COLO668 (cell line): ENCODE data around the gene FREM1.
A peak's percentile ranks its signal among the peaks of the same experiment; 100 is the strongest.

Experiments
- DNase-seq: peaks from one replicate; lab custom pipeline; 2025; ENCODE audit not compliant: unreplicated experiment; lab: John Stamatoyannopoulos, UW

The FREM1 gene

DNA sequence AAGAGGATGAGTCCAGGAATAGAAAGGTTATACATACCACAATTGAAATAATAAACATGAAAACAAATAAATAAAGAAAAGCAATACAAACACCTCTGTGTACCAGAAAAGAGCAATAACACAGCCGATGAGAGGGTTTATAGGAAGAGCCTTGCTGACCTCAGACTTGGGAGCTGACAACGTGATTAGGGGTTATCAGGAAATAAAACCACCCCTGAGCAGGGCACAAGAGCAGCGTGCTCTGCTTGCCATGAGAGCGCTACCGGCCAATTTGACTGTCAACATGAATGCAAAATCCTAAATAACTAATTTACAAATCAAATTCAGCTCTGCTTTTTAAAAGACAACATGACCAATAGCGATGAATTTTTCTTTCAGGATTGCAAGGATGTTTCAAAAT is 2.6 kb upstream of the FREM1 start:
- no peak for DNase-seq

DNA sequence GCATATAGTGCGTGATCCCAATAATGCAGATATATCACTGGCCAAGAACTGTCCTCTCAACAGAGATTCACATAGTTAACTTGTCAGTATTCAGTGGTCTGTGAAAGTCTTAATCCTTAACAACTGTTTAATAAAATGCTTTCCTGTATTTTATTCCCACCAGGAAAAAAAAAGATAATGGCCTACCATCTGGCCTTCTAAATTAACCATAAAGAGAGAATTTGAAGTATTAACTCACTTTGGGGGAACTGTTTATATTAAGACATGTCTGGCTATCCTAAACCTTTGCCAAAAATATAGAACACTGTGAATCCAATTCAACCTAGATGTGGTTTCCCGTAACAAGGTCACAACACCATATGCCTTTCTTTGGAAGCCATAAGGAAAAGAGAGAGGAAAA is 818 bp upstream of the FREM1 start:
- DNase-seq, result no peak

- DNase-seq, result no peak
Measured at GRCh38 chr9:14909601-14909960, 647 bp downstream of the FREM1 start.

DNA sequence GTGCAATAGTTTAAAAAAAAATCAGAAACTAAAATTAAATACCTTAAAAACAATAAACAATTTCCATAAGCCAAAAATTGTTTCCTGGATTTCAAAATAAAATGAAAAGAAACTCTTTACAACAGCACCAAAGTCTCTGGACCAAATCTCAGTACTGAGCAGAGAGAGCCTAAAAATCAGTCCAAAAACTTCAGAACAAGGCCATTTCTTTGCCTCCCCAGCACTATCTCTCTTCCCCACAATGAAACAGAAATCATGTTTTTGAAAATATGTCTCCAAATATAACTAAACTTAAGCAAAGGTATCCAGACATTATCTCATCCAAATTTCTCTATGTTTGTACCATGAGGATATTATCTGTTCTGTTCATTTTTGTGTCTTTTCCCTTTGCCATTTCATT is 1.0 kb downstream of the FREM1 start:
- DNase-seq, result no peak

GRCh38 chr9:14908295-14909180 is 1.7 kb downstream of the FREM1 start:
- DNase-seq, result peak; percentile 54

GRCh38 chr9:14907696-14908095 is 2.5 kb downstream of the FREM1 start:
- no peak for DNase-seq

DNA sequence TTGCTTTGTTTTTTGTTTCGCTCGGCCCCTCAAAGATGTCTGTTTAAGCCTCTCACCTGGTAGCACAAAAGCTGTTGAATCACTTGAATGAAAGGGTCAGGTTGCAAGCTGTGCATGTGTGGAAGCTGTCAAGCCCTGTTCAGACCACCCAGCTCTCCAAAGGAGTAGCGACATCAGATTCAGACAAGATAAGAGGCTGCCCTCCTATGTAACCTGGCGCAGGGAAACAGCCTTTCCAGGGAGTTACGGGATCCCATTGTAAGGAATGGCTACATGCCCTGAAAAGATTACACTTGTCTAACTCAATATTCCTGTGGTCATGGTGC is 2.9 kb downstream of the FREM1 start:
- no peak for DNase-seq

DNA sequence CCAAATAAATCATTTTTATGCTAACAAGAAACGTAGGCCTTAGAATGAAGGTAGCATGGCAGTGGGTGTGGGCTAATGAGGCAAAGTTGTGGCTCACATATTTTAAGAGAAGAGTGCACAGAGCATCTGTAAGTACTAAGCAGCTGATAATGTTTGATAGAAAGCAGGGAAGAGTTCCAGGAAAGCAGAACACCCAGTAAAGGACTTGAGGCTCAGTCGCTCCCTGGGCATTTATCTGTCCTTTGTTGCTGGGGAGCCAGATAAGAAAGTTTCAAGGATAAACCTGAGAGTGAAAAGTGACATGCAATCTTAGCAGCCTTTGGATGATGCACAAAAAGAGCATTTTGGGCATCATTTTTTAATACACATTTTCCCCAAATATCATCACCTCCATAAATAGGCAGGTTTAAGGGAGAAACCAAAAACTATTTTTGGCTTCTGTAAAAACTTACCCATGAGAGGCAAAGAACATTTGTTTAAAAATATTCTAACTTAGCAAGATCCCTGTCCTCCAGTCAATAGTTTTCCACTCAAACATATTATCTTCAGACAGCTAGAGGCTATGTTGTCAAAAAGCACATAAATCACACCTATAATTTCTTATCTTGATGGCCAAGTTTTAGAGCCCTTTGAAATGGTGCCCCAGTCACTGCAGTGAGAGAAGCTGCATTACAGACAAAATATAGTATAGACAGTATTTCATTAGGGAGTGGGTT is 3.4 kb downstream of the FREM1 start:
- DNase-seq, result no peak

- DNase-seq, result no peak
Measured at GRCh38 chr9:14906000-14906399, 4.2 kb downstream of the FREM1 start.

DNA sequence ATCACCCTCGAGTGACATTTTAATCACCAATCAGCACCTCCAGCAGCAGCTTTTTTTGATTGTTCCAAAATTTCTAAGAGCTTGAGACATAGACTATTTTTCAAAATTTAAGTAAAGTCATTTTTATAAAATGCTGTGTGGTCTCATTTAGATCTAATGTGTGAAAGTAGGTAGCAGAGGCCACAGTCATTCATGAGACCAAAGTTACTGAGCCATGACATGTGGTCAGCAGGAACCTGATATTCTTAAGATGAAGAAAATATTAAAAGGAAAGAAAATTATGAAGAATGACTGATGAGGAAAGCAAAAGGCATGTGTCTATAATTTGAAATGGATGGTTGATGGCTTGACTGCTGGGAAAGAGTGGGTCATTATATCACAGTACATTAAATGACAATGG is 7.2 kb downstream of the FREM1 start:
- no peak for DNase-seq

DNA sequence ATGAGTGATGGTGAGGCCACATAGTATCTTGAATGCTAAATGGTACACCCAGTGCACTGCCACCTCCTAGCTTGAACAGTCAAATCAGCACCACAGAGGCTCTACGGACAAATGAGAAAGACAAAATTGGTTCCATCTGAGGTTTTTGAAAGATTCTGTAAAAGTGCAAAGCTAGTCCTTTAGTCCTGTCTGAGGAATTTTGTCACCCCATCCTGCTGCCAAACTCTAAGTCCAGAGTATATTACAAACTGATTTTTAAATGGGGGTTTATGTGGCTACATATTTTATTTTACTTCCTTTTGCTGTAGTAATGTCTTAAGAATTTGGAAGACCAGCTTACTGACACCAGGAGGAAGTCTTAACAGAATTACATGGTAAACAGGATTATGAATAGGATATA is 7.7 kb downstream of the FREM1 start:
- no peak for DNase-seq

DNA sequence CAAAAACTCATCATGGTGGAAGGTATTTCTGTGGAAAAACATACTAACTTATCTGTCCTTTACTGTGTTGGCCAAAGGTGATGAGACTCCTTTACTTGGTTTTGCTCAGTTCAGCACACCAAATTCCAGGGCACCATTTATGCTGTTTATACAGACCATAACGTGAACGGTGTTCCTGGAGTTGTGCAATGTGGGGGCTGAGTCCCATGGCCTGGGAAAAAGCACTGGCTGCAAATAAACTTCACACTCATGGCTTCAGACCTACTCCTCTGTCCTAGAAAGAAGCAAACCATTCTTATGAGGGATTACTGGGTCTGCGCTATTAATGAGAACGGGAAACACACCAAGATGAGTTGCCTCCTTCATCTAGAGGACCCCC is 10.4 kb downstream of the FREM1 start:
- DNase-seq, result no peak

DNA sequence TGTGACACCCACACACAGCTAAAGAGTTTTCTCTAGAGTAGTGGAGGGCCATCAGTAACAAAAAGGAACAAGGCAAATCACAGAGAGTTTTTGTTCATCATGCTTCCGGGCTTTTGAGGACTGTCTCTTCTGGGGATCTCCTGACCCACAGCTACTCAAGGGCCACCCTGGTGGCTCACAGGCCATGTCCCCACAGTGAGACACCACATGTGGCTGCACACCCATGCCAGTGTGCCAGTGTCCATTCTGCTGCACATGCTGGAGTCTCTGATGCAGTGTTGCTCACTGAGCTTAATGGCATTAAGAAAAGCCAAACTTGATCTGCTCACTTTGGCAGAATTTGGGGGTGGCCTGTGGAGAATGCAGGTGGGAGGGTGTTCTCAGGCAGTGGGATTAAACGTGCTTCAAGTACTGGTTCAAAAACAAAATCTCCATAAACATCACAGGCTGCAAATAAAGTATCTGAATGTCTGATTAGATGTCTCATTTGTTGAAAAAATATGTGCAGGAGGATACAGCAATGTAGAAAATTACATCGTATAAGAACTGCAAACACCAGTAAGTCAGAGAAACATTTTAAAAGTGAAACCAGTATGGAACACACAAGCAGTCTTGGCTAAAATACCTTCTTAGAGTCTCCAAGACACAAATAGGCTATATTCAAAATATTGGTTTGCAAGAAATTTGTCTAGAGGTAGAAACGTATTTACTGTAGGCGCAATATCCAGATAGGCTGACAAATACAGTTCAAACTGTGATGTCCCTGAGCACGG is 11.0 kb downstream of the FREM1 start:
- DNase-seq, result no peak

GRCh38 chr9:14895806-14896205 is 14.4 kb downstream of the FREM1 start:
- no peak for DNase-seq

DNA sequence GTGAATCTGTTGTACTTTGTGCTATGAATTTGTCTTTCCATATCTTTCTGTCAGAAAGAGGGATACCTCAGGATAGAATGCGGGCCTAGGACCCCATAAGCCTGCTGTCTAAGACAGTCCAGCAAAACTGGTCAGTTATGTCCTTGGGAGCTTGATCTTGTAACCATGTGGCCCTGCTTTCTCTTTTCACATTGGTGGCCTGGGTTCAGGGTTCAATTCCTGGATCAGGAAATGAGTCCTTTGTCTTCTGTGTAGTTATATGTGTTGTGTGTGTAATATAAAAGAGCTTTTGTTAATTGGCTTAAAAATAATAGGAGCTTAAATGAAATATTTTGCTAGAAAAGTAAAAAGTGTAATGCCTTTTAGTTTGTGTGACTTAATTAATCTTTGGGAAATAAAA is 16.9 kb downstream of the FREM1 start:
- DNase-seq, result no peak

GRCh38 chr9:14891332-14891731 is 18.9 kb downstream of the FREM1 start:
- DNase-seq, result no peak

GRCh38 chr9:14889451-14889850 is 20.8 kb downstream of the FREM1 start:
- no peak for DNase-seq

- DNase-seq, result no peak
Measured at GRCh38 chr9:14888875-14889274, 21.4 kb downstream of the FREM1 start.

DNA sequence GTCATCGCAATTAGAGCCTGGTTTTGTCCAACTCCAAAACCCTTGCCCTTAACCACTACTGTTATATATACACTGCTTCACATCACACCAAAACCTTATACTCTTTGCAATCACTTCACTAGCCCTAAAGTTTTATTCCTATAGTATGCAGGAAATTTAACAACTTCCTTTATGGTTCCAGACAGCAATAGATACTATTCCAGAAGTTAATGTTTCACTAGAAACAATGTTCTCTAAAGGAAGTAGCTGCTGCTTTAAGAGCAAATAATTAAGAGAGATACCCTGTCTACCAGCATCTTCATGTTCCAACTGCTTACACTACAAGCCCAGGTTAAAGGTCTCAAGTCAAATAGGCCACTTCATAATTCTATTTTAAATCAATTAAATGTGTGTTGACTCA is 22.0 kb downstream of the FREM1 start:
- DNase-seq, result no peak

DNA sequence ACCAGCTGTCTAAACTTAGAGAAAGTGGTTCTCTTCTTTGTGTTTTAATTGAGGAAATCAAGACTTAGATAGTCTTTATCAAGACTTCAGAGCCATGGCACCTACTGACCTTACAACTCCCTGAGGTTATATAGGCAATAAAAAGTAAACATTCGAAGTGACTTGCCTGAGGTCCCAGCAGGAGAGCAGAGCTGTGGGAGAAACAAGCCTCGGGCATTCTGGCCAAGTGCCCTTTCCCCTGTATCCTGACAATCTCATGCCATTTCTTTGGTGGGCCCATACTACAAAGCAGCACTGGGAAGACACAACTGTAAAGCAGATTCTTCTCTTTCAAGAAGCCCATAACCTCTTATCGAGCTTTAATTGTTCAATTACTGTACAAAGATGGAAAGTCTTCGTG is 23.1 kb downstream of the FREM1 start:
- DNase-seq, result no peak

DNA sequence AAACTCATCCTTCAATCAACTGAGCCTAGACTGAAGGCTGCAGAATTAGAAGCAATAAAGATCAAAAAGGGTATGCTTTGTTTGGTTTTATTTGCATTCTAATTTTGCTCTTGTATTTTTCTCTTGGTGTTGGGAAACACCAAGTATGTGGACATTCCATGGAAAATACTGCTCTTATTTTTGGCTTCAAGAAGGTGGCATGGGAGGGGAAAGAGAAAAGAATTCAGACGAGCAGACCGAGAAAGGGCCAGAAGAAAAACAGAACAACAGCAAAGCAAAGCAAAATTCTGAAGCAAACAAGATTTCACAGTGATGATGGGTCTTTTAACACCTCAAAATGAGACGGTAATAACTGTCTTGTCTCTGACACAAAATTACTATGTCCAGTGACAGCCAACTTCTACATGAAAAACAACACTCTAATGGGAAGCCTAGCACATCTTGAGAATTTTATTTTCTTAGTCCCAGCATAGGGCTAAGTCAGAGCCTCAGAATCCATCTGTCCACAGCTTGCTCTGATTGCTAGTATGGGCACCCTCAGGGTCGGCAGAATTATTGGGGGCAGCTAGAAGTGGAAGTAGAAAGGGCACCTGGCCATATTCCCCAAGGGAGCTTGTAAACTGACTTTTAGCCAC is 26.8 kb downstream of the FREM1 start:
- DNase-seq, result no peak

DNA sequence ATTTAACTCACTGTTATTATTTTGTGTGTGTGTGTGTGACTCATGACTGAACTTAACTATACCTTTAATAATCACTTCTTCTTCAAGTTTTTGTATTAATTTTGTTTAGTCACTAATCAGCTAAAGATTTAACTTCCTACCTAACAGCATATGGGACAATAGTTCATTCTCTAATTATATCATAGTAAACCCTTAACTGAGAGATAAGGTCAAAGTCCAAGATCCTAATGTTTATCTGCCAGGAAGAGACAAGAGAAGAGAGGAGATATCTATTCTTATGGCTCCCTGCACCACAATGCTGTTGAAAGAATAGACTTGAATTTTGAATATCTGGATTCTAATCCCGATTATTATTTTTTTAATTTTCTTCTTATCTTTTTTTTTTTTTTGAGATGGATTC is 28.1 kb downstream of the FREM1 start:
- no peak for DNase-seq
